Stimulated activated CD8-positive, alpha-beta memory T cell treated with anti-CD3 and anti-CD28 coated beads, Interleukin-4, amount 100 ng/mL, for 48 hours (primary cell): ENCODE results near the gene UGCG.
"Not testable (repeated sequence)": the region's sequence is repeated elsewhere in the genome, so short reads cannot be mapped to it uniquely, and the experiment has no call there.

Experiments
- DNase-seq: peaks from one replicate; pipeline ENCODE4 v3.0.0-alpha.2; 2020

UGCG gene

GRCh38 chr9:111895996-111896941 is at the start of gene UGCG:
Gene UGCG (plus strand): TSS chr9:111896814. CDS start chr9:111897216, 402 bp downstream.
- DNase-seq: peak; percentile 89

GRCh38 chr9:111851553-111851952 is 45.1 kb upstream of the UGCG start:
- DNase-seq: no peak

GRCh38 chr9:111852291-111852690 is 44.3 kb upstream of the UGCG start:
- DNase-seq: no peak

- no peak for DNase-seq
These were observed 43.2 kb upstream of the UGCG start for GRCh38 chr9:111853450-111853827.

- no peak for DNase-seq
These were observed 41.8 kb upstream of the UGCG start for GRCh38 chr9:111854799-111855198.

GRCh38 chr9:111857555-111858211 is 38.9 kb upstream of the UGCG start:
- DNase-seq: no peak

- DNase-seq: no peak
These were observed 36.2 kb upstream of the UGCG start for GRCh38 chr9:111860443-111860842.

- DNase-seq: no peak
These were observed 33.0 kb upstream of the UGCG start for GRCh38 chr9:111863636-111864035.

- DNase-seq: no peak
These were observed 29.6 kb upstream of the UGCG start for GRCh38 chr9:111866976-111867375.

GRCh38 chr9:111868475-111868874 is 28.1 kb upstream of the UGCG start:
- no peak for DNase-seq

GRCh38 chr9:111870774-111871498 is 25.7 kb upstream of the UGCG start:
- peak; percentile 56 for DNase-seq

- no peak for DNase-seq
These were observed 25.1 kb upstream of the UGCG start for GRCh38 chr9:111871499-111871855.

- no peak for DNase-seq
These were observed 23.7 kb upstream of the UGCG start for GRCh38 chr9:111872886-111873285.

- no peak for DNase-seq
These were observed 22.7 kb upstream of the UGCG start for GRCh38 chr9:111873901-111874300.

GRCh38 chr9:111874500-111874899 is 22.1 kb upstream of the UGCG start:
- no peak for DNase-seq

GRCh38 chr9:111875291-111875690 is 21.3 kb upstream of the UGCG start:
- not testable (repeated sequence) for DNase-seq

- DNase-seq: not testable (repeated sequence)
These were observed 20.9 kb upstream of the UGCG start for GRCh38 chr9:111875691-111876090.

- no peak for DNase-seq
These were observed 20.4 kb upstream of the UGCG start for GRCh38 chr9:111876179-111876578.

- no peak for DNase-seq
These were observed 19.2 kb upstream of the UGCG start for GRCh38 chr9:111877420-111877819.

- no peak for DNase-seq
These were observed 17.7 kb upstream of the UGCG start for GRCh38 chr9:111878946-111879345.

GRCh38 chr9:111886983-111887718 is 9.5 kb upstream of the UGCG start:
- DNase-seq: no peak

- DNase-seq: no peak
These were observed 6.3 kb upstream of the UGCG start for GRCh38 chr9:111890334-111890733.

- not testable (repeated sequence) for DNase-seq
These were observed 5.7 kb upstream of the UGCG start for GRCh38 chr9:111890867-111891266.
